Cerebellar nuclear complex (tissue), 1 donor: ENCODE results near the gene PRDX6.
"Not testable (repeated sequence)": the region's sequence is repeated elsewhere in the genome, so short reads cannot be mapped to it uniquely, and the experiment has no call there.

ENCODE experiments used
- DNase-seq, 2 experiments: peaks; one replicate each; lab custom pipeline; 2025; lab: John Stamatoyannopoulos, UW

Gene PRDX6

GRCh38 chr1:173477286-173478093 is at the start of gene PRDX6:
TSS of gene PRDX6 (plus strand) at chr1:173477335. CDS start at chr1:173477398, 63 bp downstream.
- peak; percentile 48 to 74 for DNase-seq

- no peak for DNase-seq
These were observed 47.4 kb upstream of the PRDX6 start for GRCh38 chr1:173429471-173430402.

GRCh38 chr1:173430677-173431303 is 46.3 kb upstream of the PRDX6 start:
- no peak for DNase-seq

GRCh38 chr1:173431304-173432045 is 45.7 kb upstream of the PRDX6 start:
- peak in 1 of 2 experiments; percentile 35 for DNase-seq

- no peak for DNase-seq
These were observed 44.8 kb upstream of the PRDX6 start for GRCh38 chr1:173432331-173432730.

GRCh38 chr1:173433751-173434326 is 43.3 kb upstream of the PRDX6 start:
- DNase-seq, result no peak

GRCh38 chr1:173436841-173437428 is 40.2 kb upstream of the PRDX6 start:
- no peak for DNase-seq

- DNase-seq, result no peak
These were observed 38.5 kb upstream of the PRDX6 start for GRCh38 chr1:173438675-173439074.

- DNase-seq, result no peak
These were observed 36.7 kb upstream of the PRDX6 start for GRCh38 chr1:173440430-173440829.

GRCh38 chr1:173444757-173445156 is 32.4 kb upstream of the PRDX6 start:
- no peak for DNase-seq

GRCh38 chr1:173445164-173445563 is 32.0 kb upstream of the PRDX6 start:
- DNase-seq, result no peak

- DNase-seq, result no peak
These were observed 31.5 kb upstream of the PRDX6 start for GRCh38 chr1:173445656-173446055.

GRCh38 chr1:173447224-173447623 is 29.9 kb upstream of the PRDX6 start:
- no peak for DNase-seq

GRCh38 chr1:173448945-173449344 is 28.2 kb upstream of the PRDX6 start:
- no peak for DNase-seq

GRCh38 chr1:173451981-173452380 is 25.2 kb upstream of the PRDX6 start:
- DNase-seq, result peak; percentile 88 to 94

GRCh38 chr1:173453982-173454381 is 23.2 kb upstream of the PRDX6 start:
- DNase-seq, result no peak

GRCh38 chr1:173454966-173455524 is 22.1 kb upstream of the PRDX6 start:
- no peak for DNase-seq

GRCh38 chr1:173459885-173460284 is 17.2 kb upstream of the PRDX6 start:
- no peak for DNase-seq

- not testable (repeated sequence) for DNase-seq
These were observed 14.5 kb upstream of the PRDX6 start for GRCh38 chr1:173462666-173463065.

- DNase-seq, result not testable (repeated sequence)
These were observed 12.9 kb upstream of the PRDX6 start for GRCh38 chr1:173464185-173464584.
